ENCODE results near the gene BASP1.
"Not testable (repeated sequence)": the region's sequence is repeated elsewhere in the genome, so short reads cannot be mapped to it uniquely, and the experiment has no call there.

- TF ChIP-seq CTCF, POLR2A, EP300 (IDR thresholded peaks at IDR 0.05): not testable (repeated sequence)
Observed at GRCh38 chr5:17259012-17259411, 41.6 kb downstream of the BASP1 start.
